Neural cell (in vitro differentiated cells): ENCODE data around the gene PRR5L.

Experiments
- EP300 ChIP-seq: fragments of 450-650 bp; conservative IDR thresholded peaks from 2 replicates; pipeline ENCODE4 v1.6.1; 2014; ENCODE audit warnings: antibody characterized with exemption, mild to moderate bottlenecking, moderate library complexity; ENCODE audit not compliant: poor library complexity, severe bottlenecking
- EZH2 ChIP-seq: fragments of 200-600, 300-800 bp; shearing (Covaris generic), sonication (generic); IDR thresholded peaks from 2 replicates; pipeline ENCODE4 v1.6.1; 2014; ENCODE audit warnings: antibody characterized with exemption, low read length, borderline replicate concordance, mild to moderate bottlenecking; ENCODE audit not compliant: insufficient read depth, poor library complexity, severe bottlenecking
- MXI1 ChIP-seq: fragments of 450-650 bp; conservative IDR thresholded peaks from 2 replicates; pipeline ENCODE4 v1.6.1; 2014; ENCODE audit warnings: antibody characterized with exemption, mild to moderate bottlenecking; ENCODE audit not compliant: poor library complexity, severe bottlenecking
- TAF1 ChIP-seq: IDR thresholded peaks from 2 replicates; pipeline ENCODE4 v1.6.1; 2012; ENCODE audit warnings: low read depth
- TF ChIP-seq, protein P1 (sequence below): IDR thresholded peaks from 2 replicates; pipeline ENCODE4 v1.6.1; 2012; ENCODE audit warnings: borderline replicate concordance
- TF ChIP-seq, protein P2 (sequence below): fragments of 450-650 bp; IDR thresholded peaks from 2 replicates; pipeline ENCODE4 v1.5.1; 2014; ENCODE audit warnings: antibody characterized with exemption, mild to moderate bottlenecking, moderate library complexity; ENCODE audit not compliant: poor library complexity, severe bottlenecking

DNA sequence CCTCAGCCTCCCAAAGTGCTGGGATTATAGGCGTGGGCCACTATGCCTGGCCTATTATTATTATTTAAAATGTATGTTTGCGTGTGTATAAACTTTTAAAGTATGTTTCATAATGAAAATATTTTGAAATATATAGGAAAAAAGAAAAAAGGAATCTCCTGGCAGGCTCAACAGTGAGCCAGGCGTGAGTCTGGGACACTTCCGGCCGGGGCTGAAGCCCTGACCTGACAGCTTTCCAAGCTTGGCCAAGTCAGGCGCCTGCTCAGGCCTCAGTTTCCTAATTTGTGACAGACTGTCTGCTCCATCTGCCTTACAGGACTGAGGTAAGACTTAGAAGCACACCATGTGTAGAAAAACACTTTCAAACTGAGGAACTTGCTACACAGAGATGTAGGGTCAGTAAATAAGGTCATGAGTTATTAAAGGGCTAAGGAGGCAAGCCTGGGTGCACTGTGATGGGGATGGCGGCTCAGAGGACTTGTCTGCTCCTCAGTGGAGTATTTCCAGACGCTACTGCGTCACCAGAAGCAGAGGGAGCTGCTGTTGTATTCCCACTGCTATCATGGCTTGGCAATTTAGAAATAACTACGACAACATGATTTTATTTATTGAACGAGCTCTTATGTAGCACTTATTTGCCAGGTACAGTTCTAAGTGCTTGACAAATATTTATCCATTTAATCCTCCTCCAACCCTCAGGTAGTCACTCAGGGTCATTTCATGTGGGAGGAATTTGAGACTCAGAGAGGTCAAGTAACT lies 100.1 kb downstream of the PRR5L start:
- TF ChIP-seq TAF1 = no peak
- no peak for TF ChIP-seq MXI1
- no peak for TF ChIP-seq EZH2
- TF ChIP-seq, protein P1, sequence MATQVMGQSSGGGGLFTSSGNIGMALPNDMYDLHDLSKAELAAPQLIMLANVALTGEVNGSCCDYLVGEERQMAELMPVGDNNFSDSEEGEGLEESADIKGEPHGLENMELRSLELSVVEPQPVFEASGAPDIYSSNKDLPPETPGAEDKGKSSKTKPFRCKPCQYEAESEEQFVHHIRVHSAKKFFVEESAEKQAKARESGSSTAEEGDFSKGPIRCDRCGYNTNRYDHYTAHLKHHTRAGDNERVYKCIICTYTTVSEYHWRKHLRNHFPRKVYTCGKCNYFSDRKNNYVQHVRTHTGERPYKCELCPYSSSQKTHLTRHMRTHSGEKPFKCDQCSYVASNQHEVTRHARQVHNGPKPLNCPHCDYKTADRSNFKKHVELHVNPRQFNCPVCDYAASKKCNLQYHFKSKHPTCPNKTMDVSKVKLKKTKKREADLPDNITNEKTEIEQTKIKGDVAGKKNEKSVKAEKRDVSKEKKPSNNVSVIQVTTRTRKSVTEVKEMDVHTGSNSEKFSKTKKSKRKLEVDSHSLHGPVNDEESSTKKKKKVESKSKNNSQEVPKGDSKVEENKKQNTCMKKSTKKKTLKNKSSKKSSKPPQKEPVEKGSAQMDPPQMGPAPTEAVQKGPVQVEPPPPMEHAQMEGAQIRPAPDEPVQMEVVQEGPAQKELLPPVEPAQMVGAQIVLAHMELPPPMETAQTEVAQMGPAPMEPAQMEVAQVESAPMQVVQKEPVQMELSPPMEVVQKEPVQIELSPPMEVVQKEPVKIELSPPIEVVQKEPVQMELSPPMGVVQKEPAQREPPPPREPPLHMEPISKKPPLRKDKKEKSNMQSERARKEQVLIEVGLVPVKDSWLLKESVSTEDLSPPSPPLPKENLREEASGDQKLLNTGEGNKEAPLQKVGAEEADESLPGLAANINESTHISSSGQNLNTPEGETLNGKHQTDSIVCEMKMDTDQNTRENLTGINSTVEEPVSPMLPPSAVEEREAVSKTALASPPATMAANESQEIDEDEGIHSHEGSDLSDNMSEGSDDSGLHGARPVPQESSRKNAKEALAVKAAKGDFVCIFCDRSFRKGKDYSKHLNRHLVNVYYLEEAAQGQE = no peak
- no peak for TF ChIP-seq EP300
- TF ChIP-seq, protein P2, sequence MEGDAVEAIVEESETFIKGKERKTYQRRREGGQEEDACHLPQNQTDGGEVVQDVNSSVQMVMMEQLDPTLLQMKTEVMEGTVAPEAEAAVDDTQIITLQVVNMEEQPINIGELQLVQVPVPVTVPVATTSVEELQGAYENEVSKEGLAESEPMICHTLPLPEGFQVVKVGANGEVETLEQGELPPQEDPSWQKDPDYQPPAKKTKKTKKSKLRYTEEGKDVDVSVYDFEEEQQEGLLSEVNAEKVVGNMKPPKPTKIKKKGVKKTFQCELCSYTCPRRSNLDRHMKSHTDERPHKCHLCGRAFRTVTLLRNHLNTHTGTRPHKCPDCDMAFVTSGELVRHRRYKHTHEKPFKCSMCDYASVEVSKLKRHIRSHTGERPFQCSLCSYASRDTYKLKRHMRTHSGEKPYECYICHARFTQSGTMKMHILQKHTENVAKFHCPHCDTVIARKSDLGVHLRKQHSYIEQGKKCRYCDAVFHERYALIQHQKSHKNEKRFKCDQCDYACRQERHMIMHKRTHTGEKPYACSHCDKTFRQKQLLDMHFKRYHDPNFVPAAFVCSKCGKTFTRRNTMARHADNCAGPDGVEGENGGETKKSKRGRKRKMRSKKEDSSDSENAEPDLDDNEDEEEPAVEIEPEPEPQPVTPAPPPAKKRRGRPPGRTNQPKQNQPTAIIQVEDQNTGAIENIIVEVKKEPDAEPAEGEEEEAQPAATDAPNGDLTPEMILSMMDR = no peak
